Measurements from ENCODE around the gene EPG5. TPM values are rescaled to one million over a fixed set of nuclear protein-coding genes. Genes with fewer than 3 reads are reported as not detected.

EPG5 gene
- total RNA-seq, 4 donors from 2014 or later = 13.6 to 43.4 (median 21.8) TPM

DNA sequence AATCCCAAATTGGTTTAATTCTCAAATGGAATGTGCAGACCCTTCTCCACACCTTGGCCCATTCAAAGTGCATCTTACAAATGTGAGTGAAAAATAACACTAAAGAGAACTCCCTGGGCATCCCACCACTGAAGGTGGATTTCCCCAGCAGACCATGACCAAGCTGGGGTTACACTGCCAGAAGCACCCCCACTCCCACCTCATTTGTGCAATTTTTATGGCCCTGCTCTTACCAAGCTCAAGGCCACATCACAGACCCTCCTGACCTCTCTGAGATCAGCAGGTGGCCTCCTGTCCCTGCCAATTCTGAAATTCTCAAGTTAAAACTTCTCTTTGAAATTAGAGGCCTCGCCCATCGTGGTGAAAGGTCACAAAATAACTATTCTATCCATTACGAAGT lies 120.0 kb downstream of the EPG5 start:
- DNase-seq = no peak

GRCh38 chr18:45845410-45845809 lies 121.7 kb downstream of the EPG5 start:
- Histone ChIP-seq H3K9me3 (no peaks in the 10 kb centered on the region), H3K4me1 (no peaks in the 10 kb centered on the region), H3K4me3 (no peak overlapping the region), H3K27ac (no peak overlapping the region), H3K27me3 (no peaks in the 10 kb centered on the region), H3K36me3 (no peaks in the 10 kb centered on the region)
- TF ChIP-seq CTCF (IDR thresholded peaks at IDR 0.05) = no peak
- no peak for DNase-seq
- intact Hi-C loops (cut with DNase I; ENCODE audit: low total_unique reads) = no loop called here

More for the DNA sequence above, 120.0 kb downstream of the EPG5 start:
- H3K27ac ChIP-seq = no peak overlapping the region
- intact Hi-C loops (cut with DNase I; ENCODE audit: low total_unique reads) = no loop called here
- no peaks in the 10 kb centered on the region for H3K9me3 ChIP-seq
- H3K4me3 ChIP-seq = no peak overlapping the region
- no peaks in the 10 kb centered on the region for H3K4me1 ChIP-seq
- H3K36me3 ChIP-seq = no peaks in the 10 kb centered on the region
- no peak for TF ChIP-seq CTCF (IDR thresholded peaks at IDR 0.05)
- TF ChIP-seq POLR2A (IDR thresholded peaks at IDR 0.05) = no peak
- H3K27me3 ChIP-seq = no peaks in the 10 kb centered on the region

DNA sequence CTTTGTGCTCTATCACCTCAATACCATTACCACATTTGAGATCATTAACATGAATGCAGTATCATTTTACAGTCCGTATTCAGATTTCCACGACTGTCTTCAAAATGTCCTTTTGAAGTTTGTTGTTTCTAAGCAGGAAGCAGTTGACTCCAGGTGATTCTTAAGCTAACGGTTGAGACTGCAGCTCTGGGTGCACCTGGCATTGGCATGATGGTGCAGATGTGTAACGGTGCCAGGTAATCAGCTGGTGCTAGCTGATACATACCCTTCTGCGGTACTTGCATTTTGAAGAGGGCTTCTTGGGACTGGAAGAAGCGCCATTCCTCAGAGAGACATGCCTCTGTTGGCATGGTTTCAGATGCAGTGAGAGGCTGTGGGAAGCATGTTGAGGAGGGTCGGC lies 122.2 kb downstream of the EPG5 start:
- TF ChIP-seq POLR2A (IDR thresholded peaks at IDR 0.05) (no peak), CTCF (IDR thresholded peaks at IDR 0.05) (no peak)
- H3K4me3 ChIP-seq = no peak overlapping the region
- H3K27ac ChIP-seq = no peak overlapping the region
- DNase-seq = no peak
- intact Hi-C loops (cut with DNase I; ENCODE audit: low total_unique reads) = no loop called here
- no peaks in the 10 kb centered on the region for H3K9me3 ChIP-seq
- no peaks in the 10 kb centered on the region for H3K4me1 ChIP-seq
- no peaks in the 10 kb centered on the region for H3K36me3 ChIP-seq
- no peaks in the 10 kb centered on the region for H3K27me3 ChIP-seq

DNA sequence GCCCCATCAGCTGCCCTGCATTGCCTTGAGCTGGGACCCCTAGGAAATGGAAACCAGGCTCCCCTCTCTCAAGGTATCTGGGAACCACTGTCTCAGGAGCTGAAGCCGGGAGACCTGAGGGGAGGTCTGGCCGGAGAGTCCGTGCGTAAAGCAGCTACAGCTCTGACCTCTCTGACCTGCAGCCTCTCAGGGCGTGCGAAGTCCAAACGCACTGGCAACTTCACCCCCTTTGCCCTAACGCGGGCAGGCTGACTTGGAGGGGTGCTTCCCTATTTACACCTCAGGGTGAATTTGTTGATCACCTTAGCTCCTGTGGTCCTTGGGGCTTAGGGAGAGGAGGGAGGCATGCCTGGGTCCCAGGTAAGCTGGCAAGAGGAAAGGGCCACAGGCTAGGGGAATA lies 124.1 kb downstream of the EPG5 start:
- Histone ChIP-seq H3K4me3 (no peak overlapping the region), H3K27me3 (peaks cover 0 to 6% of the 10 kb centered on the region in 2 donors), H3K9me3 (no peaks in the 10 kb centered on the region), H3K4me1 (no peaks in the 10 kb centered on the region), H3K36me3 (no peaks in the 10 kb centered on the region), H3K27ac (no peak overlapping the region)
- DNase-seq = no peak
- intact Hi-C loops (cut with DNase I; ENCODE audit: low total_unique reads) = no loop called here
- no peak for TF ChIP-seq POLR2A (IDR thresholded peaks at IDR 0.05)
- no peak for TF ChIP-seq CTCF (IDR thresholded peaks at IDR 0.05)

- TF ChIP-seq CTCF (IDR thresholded peaks at IDR 0.05) (no peak), POLR2A (IDR thresholded peaks at IDR 0.05) (no peak)
- H3K27me3 ChIP-seq = peaks cover 0 to 10% of the 10 kb centered on the region in 2 donors
- H3K4me3 ChIP-seq = no peak overlapping the region
- no peaks in the 10 kb centered on the region for H3K36me3 ChIP-seq
- no peaks in the 10 kb centered on the region for H3K4me1 ChIP-seq
- intact Hi-C loops (cut with DNase I; ENCODE audit: low total_unique reads) = no loop called here
- no peaks in the 10 kb centered on the region for H3K9me3 ChIP-seq
- no peak for DNase-seq
- H3K27ac ChIP-seq = no peak overlapping the region
Observed at GRCh38 chr18:45841765-45842442, 125.2 kb downstream of the EPG5 start.
